Heart left ventricle (tissue), 16 donors: Measurements from ENCODE around the gene DCAF15. TPM values are rescaled to one million over a fixed set of nuclear protein-coding genes. Genes with fewer than 3 reads are reported as not detected.

ENCODE experiments used
- ATAC-seq, 4 donors: fragments of 200-7000 bp; cut with Tn5 transposase; one replicate each; pipeline ENCODE4 v1.9.1; 2020 to 2022; ENCODE audit warnings: moderate library complexity in 4 of 4, mild to moderate bottlenecking in 3 of 4, moderate number of reproducible peaks in 1 of 4
- DNase-seq, 5 donors: peaks; one replicate each; pipeline ENCODE4 v3.0.0-alpha.2; 2020
- H3K27ac ChIP-seq, 12 donors: fragments of 200-600 bp; sonication (generic) in 4 of 12; one replicate each; pipeline versions ENCODE4 v1.5.0 to v1.8.0; 2016 to 2022; ENCODE audit warnings: mild to moderate bottlenecking in 2 of 12
- H3K27me3 ChIP-seq, 9 donors: fragments of 200-600 bp; sonication (generic) in 2 of 9; one replicate each; pipeline versions ENCODE4 v1.5.1 to v1.8.0; 2016 to 2022; ENCODE audit warnings: mild to moderate bottlenecking in 3 of 9
- H3K36me3 ChIP-seq, 9 donors: fragments of 200-600 bp; sonication (generic) in 2 of 9; one replicate each; pipeline versions ENCODE4 v1.5.0 to v1.8.0; 2018 to 2022; ENCODE audit warnings: mild to moderate bottlenecking in 2 of 9
- H3K4me1 ChIP-seq, 12 donors: fragments of 200-600 bp; sonication (generic) in 4 of 12; one replicate each; pipeline versions ENCODE4 v1.5.0 to v1.8.0; 2016 to 2022; ENCODE audit warnings: mild to moderate bottlenecking in 3 of 12
- H3K4me3 ChIP-seq, 12 donors: fragments of 200-600 bp; sonication (generic) in 4 of 12; one replicate each; pipeline versions ENCODE4 v1.5.0 to v1.8.0; 2017 to 2022; ENCODE audit warnings: mild to moderate bottlenecking in 9 of 12, moderate library complexity in 4 of 12
- H3K9me3 ChIP-seq, 12 donors: fragments of 200-600 bp; sonication (generic) in 4 of 12; one replicate each; pipeline versions ENCODE4 v1.5.0 to v1.8.0; 2016 to 2022; ENCODE audit warnings: mild to moderate bottlenecking in 1 of 12
- POLR2A ChIP-seq, 2 donors: fragments of 450-650 bp; IDR thresholded peaks; one replicate each; pipeline ENCODE4 v1.6.1; 2017; ENCODE audit warnings: antibody characterized with exemption in 2 of 2, mild to moderate bottlenecking in 2 of 2, moderate library complexity in 2 of 2
- WGBS, 4 donors: extraction: QIAGEN DNeasy Blood & Tissue Kit in 2 of 4; methylation state at CpG; one replicate each; pipeline versions ENCODE4 v1.1.5 to v1.1.7; 2013 to 2018; 5-methylcytosine and 5-hydroxymethylcytosine counted together
- intact Hi-C, 10 donors: fragments of 100-400 bp; cut with DNase I; formaldehyde crosslinking; loops; one replicate each; pipeline versions ENCODE4 v1.11.1 to v1.14.2; 2022
- polyA plus RNA-seq, 2 donors: library from polyadenylated mRNA; stranded (reverse); fragments of 200-250 nt; gene quantifications; one replicate each; pipeline ENCODE4 v1.2.3, GENCODE V29; 2013
- total RNA-seq, 9 donors: library from RNA; depleted of rRNA in 2 of 9; stranded (reverse); fragments of >200 nt in 2 of 9; fragmentation: NEBNext Ultra II Directional in 3 of 9; extraction: Animal tissue kit (Norgen Biotek cat#: 25700) in 3 of 9; gene quantifications; one replicate each; pipeline versions ENCODE4 v1.1.0 to v1.2.4, GENCODE V29; 2016 to 2023
- TF ChIP-seq, protein P1 (sequence below), 12 donors: fragments of 200-600 bp; sonication (generic) in 4 of 12; IDR thresholded peaks; one replicate each; pipeline versions ENCODE4 v1.5.0 to v1.8.0; 2018 to 2022; ENCODE audit warnings: antibody characterized with exemption in 12 of 12, mild to moderate bottlenecking in 5 of 12
- donor health status: ischemic (EF 13 %, LVEDD 7.1; RV severe dilation, severe dysfunction).
- donor health status: healthy with polysubstance abuse.
- donor health status: DM: no; HTN: yes; CAD: no.
- donor health status: DM: no; HTN: no; CAD: no.
- donor health status: ischemic (EF 25% LVEDD 6.9; RV normal size, moderate dysfunction).
- donor health status: ischemic (EF 25% LVEDD 5.7; RV mildly dilated, moderate dysfunction).
- donor health status: healthy.
- donor health status: DM: yes; HTN: yes; CAD: no.
- donor health status: ischemic (EF 35%, LVEDD 5.7; RV mildly dilated, moderate dysfunction).
- donor health status: nonischemic (EF 11% LVEDD 7.7; RV severe dilation, severe dysfunction).
- donor health status: DM: yes; HTN: yes; CAD: no.
- donor health status: PGD.
- donor health status: ischemic (EF 29% LVEDD 5.4; RV normal size, mild dysfunction).
- donor health status: nonischemic (EF 23%, LVEDD 6.1; RV moderate dilation, normal function).

The DCAF15 gene
- total and polyA plus RNA-seq, 11 donors, result 8.4 to 25.8 (median 18.1) TPM

DNA sequence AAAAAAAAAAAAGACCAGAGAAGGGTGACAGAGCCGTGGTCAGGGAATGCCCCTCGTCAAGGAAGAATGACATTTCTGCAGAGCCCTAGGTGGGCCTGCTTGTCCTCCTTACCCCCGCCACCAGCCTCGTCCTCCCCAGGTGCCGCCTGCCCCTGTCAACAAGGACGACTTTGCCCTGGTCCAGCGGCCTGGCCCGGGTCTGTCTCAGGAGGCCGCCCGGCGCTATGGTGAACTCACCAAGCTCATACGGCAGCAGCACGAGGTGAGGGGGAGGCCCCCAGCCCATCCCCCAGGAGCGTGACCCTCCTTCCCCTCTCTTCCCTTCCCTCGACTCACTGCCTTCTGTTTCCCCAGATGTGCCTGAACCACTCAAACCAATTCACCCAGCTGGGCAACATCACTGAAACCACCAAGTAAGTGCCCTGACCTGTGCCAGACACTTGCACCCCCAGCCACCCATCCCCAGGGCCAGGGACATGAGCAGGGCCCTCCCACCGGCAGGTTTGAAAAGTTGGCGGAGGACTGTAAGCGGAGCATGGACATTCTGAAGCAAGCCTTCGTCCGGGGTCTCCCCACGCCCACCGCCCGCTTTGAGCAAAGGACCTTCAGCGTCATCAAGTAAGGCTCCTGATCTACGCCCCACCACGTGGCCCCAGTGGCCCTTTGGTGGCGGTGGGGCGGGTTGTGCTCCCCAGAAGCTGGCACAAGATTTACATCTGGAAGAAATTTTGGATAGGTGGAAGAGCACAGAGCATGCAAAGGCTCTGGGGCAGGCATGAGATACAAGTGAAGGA is 28.9 kb upstream of the DCAF15 start:
- Histone ChIP-seq H3K27me3 (no peaks in the 10 kb centered on the region), H3K27ac (no peak overlapping the region), H3K4me3 (no peak overlapping the region), H3K9me3 (peaks cover 0 to 6% (median 0%) of the 10 kb centered on the region in 12 donors), H3K4me1 (peaks cover 0 to 19% (median 2%) of the 10 kb centered on the region in 12 donors), H3K36me3 (peaks cover 5 to 96% (median 82%) of the 10 kb centered on the region in 9 donors)
- intact Hi-C loops, result no loop called here
- no peak for ATAC-seq
- TF ChIP-seq, protein P1, sequence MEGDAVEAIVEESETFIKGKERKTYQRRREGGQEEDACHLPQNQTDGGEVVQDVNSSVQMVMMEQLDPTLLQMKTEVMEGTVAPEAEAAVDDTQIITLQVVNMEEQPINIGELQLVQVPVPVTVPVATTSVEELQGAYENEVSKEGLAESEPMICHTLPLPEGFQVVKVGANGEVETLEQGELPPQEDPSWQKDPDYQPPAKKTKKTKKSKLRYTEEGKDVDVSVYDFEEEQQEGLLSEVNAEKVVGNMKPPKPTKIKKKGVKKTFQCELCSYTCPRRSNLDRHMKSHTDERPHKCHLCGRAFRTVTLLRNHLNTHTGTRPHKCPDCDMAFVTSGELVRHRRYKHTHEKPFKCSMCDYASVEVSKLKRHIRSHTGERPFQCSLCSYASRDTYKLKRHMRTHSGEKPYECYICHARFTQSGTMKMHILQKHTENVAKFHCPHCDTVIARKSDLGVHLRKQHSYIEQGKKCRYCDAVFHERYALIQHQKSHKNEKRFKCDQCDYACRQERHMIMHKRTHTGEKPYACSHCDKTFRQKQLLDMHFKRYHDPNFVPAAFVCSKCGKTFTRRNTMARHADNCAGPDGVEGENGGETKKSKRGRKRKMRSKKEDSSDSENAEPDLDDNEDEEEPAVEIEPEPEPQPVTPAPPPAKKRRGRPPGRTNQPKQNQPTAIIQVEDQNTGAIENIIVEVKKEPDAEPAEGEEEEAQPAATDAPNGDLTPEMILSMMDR (IDR thresholded peaks at IDR 0.05), result no peak
- no peak for TF ChIP-seq POLR2A (IDR thresholded peaks at IDR 0.05)
- no peak for DNase-seq
- 94 to 98% (median 96%) methylated on average over 27 to 28 of the region's 28 CpGs for WGBS, 4 donors

DNA sequence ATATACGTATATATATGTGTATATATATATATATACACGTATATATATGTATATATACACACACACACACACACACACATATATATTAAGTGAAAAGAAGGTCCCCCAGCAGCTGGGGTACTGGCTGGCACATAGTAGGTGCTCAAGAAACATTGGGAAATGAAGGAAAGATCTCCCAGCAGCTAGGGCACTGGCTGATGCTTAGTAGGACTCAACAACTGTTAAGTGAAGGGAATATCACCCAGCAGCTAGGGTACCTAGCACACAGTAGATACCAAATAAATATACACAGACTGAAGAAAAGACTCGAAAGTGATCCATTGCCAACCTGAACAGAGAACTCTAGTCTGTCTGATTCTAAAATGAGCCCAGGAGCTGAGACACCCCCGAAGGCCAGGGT is 26.3 kb upstream of the DCAF15 start:
- peaks cover 0 to 16% (median 2%) of the 10 kb centered on the region in 12 donors for H3K4me1 ChIP-seq
- no peaks in the 10 kb centered on the region for H3K27me3 ChIP-seq
- peaks cover 0 to 1% (median 0%) of the 10 kb centered on the region in 12 donors for H3K9me3 ChIP-seq
- DNase-seq (no peak), ATAC-seq (no peak)
- H3K36me3 ChIP-seq, result peaks cover 0 to 81% (median 61%) of the 10 kb centered on the region in 9 donors
- 74 to 90% (median 87%) methylated on average over 4 of the region's 4 CpGs for WGBS, 4 donors
- peak overlapping the region in 9 of 12 donors; percentile 24 to 84 (median 72) for H3K27ac ChIP-seq
- intact Hi-C loops, result no loop called here
- no peak overlapping the region for H3K4me3 ChIP-seq
- no peak for TF ChIP-seq POLR2A (IDR thresholded peaks at IDR 0.05)
- TF ChIP-seq, protein P1 (IDR thresholded peaks at IDR 0.05), result no peak

DNA sequence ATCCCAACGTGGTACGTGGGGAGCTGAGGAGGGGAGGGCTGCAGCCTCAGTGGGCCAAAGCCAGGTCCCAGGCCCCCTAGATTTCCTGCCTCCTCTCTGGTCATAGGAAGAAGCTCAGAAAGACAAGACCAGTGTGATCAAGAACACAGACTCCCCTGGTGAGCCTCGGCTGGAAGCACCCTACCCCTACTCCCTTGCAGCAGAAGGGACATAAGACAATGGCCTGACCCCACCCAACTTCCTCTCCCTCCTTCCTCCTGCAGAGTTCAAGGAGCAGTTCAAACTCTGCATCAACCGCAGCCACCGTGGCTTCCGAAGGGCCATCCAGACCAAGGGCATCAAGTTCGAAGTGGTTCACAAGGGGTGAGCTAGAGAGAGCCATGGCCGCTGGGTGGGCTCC is 25.6 kb upstream of the DCAF15 start:
- Histone ChIP-seq H3K9me3 (no peaks in the 10 kb centered on the region), H3K27me3 (no peaks in the 10 kb centered on the region), H3K27ac (peak overlapping the region in 9 of 12 donors; percentile 24 to 84 (median 72)), H3K36me3 (peaks cover 0 to 74% (median 59%) of the 10 kb centered on the region in 9 donors), H3K4me1 (peaks cover 0 to 16% (median 2%) of the 10 kb centered on the region in 12 donors), H3K4me3 (no peak overlapping the region)
- DNase-seq, result peak in 1 of 5 donors; percentile 57
- peak; percentile 33 to 84 (median 56) for ATAC-seq
- intact Hi-C loops, result no loop called here
- WGBS, 4 donors, result 64 to 77% (median 74%) methylated on average over 8 of the region's 8 CpGs
- TF ChIP-seq POLR2A (IDR thresholded peaks at IDR 0.05), result no peak
- TF ChIP-seq, protein P1 (IDR thresholded peaks at IDR 0.05), result no peak

DNA sequence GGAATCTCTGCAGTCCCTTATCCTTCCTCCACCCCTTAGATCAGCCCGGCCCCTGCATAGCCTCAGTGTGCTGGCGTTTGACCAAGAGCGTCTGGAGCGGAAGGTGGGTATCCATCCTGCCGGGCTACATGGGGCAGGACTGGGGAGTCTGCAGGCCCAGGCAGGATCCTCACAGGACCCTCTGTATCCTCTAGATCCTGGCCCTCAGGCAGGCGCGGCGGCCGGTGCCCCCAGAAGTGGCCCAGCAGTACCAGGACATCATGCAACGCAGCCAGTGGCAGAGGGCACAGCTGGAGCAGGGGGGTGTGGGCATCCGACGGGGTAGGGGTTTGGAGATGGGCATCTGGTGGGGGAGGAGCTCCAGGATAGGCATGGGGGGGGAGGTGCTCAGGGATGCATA is 23.0 kb upstream of the DCAF15 start:
- peaks cover 0 to 50% (median 36%) of the 10 kb centered on the region in 9 donors for H3K36me3 ChIP-seq

More for the DNA sequence above, 23.0 kb upstream of the DCAF15 start:
- intact Hi-C loops, result no loop called here
- ATAC-seq (no peak), DNase-seq (no peak)
- H3K4me3 ChIP-seq, result no peak overlapping the region
- 83 to 87% (median 86%) methylated on average over 3 to 12 of the region's 12 CpGs; no CpG with 5 or more reads in 1 of the 4 donors for WGBS, 4 donors
- TF ChIP-seq, protein P1 (IDR thresholded peaks at IDR 0.05), result no peak
- TF ChIP-seq POLR2A (IDR thresholded peaks at IDR 0.05), result no peak
- peaks cover 0 to 5% (median 0%) of the 10 kb centered on the region in 9 donors for H3K27me3 ChIP-seq
- H3K27ac ChIP-seq, result no peak overlapping the region
- H3K9me3 ChIP-seq, result no peaks in the 10 kb centered on the region
- H3K4me1 ChIP-seq, result peaks cover 0 to 16% (median 2%) of the 10 kb centered on the region in 12 donors
